Right lung (tissue), 5 donors: Measurements from ENCODE around the gene DPY19L3. TPM values are rescaled to one million over a fixed set of nuclear protein-coding genes. Genes with fewer than 3 reads are reported as not detected.
"Not testable (repeated sequence)": the region's sequence is repeated elsewhere in the genome, so short reads cannot be mapped to it uniquely, and the experiment has no call there.

Source experiments
- DNase-seq, 2 donors: peaks; one replicate each; pipeline ENCODE4 v3.0.0-alpha.2; 2013
- polyA plus RNA-seq, 5 donors: library from polyadenylated mRNA; unstranded; fragments of 120-200 nt; gene quantifications; one replicate each; pipeline versions ENCODE4 v1.2.1 to v1.2.3, GENCODE V29; 2013; ENCODE audit warnings: inconsistent platforms in 1 of 5, low replicate concordance in 1 of 5; ENCODE audit not compliant: insufficient read length in 5 of 5, insufficient read depth in 1 of 5

The DPY19L3 gene
- polyA plus RNA-seq, 5 donors = 49.8 to 84.9 (median 67.1) TPM

- no peak for DNase-seq
These were observed 22.0 kb downstream of the DPY19L3 start for GRCh38 chr19:32427536-32427935.

GRCh38 chr19:32436692-32437091, 31.1 kb downstream of the DPY19L3 start:
- DNase-seq = no peak

- DNase-seq = no peak
These were observed 31.5 kb downstream of the DPY19L3 start for GRCh38 chr19:32437096-32437495.

DNA sequence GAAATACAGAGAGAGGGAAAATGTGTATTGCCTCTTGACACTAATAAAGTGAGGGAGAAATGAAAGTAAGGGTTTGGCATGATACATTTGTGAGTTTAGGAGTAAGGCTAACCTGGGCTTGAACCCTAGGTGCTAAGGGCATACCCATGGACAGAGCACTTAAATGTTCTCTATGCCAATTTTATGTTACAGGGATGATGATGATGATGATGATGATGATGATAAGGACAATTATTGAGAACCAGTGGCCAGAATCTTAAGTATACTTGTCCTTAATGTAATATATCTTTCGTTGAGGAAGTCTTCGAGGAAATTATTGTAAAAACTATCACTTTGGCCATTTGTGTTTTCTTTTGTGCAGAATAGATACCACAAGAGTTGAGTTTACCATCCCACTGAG, 33.2 kb downstream of the DPY19L3 start:
- no peak for DNase-seq

DNA sequence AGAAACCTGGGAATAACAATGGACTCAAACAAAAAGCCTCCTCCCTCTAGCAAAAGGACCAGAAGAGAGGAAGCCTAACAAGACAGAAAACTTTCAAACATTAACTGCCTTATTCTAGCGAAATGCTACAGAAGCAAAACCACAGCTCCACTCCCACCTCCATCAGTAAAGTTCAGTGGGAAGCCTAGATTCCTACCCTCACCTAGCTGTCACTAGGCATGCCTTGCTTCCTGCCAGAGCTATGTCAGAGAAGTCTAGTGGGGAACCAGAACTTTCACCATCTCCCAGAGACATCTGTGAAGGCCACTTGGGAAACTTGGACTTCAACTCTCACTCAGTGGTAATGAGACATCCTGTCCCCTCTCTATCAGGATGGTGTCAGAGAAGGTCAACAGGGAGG, 37.1 kb downstream of the DPY19L3 start:
- no peak for DNase-seq

DNA sequence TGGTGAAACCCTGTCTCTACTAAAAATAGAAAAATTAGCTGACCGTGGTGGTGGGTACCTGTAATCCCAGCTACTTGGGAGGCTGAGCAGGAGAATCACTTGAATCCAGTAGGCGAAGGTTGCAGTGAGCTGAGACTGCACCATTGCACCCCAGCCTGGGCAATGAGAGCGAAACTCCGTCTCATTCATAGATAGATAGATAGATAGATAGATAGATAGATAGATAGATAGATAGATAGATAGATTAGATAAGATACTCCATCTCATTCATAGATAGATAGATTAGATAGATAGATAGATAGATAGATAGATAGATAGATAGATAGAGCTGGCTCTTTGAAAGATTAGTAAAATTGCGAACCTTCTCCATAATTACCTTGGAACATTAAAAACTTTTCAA, 42.0 kb downstream of the DPY19L3 start:
- DNase-seq = not testable (repeated sequence)

GRCh38 chr19:32448026-32448425, 42.5 kb downstream of the DPY19L3 start:
- DNase-seq = no peak

DNA sequence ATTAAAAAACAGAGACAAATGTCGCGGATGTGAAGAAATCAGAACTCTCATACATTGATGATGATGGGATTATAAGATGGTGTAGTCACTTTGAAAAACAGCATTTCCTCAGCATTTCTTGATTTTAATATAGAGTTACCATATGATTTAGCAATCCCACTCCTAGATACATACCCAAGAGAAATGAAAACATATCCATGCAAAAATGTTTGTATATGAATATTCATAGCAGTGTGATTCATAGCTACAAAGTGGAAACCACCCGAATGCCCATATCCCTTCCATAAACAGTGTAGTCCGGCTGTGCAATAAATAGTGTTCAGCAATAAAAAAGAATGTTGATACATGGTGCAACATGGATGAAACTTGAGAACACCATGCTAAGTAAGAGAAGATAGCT, 44.6 kb downstream of the DPY19L3 start:
- DNase-seq = no peak

GRCh38 chr19:32453736-32454135, 48.2 kb downstream of the DPY19L3 start:
- no peak for DNase-seq

DNA sequence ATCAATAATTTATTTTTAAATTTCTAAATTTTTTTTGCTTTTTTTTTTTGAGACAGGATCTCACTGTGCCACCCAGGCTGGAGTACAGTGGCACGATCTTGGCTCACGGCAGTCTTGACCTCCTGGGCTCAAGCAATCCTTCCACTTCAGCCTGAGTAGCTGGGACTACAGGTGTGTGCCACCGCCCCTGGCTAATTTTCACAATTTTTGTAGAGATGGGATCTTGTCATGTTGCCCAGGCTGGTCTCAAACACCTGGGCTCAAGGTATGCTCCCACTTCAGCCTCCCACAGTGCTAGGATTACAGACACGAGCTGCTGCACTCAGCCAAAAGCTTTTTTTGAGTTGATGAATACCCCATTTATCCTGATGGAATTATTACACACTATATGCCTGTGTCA, 50.8 kb downstream of the DPY19L3 start:
- DNase-seq = no peak

DNA sequence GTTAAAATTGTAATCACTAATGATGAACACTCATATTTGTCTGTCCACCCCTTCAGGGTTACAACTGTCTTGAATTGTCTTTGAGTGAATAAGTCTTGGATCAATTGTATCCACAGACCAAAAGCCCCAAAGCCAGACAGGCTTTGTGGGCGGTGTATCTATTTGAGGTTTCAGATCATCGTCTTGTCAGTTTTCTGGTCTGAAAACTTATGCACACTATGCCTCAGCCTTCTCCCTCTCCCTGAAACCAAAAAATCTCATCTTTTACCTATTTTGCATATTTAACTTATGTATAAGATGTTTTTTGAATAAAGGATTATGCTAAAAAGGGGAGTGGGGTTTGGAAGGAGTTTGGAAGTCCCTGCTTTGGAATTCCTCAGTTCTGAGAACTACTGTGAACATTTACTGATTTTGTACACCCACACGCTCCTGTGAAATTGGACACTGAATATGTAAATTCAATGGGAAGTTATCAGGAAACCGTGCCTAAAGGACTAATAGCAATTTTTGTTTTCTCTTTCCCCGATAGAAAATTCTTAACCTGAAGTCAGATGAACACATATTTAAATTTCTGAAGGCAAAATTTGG, 52.1 kb downstream of the DPY19L3 start:
- DNase-seq = no peak

GRCh38 chr19:32458500-32459123, 53.0 kb downstream of the DPY19L3 start:
- no peak for DNase-seq

- no peak for DNase-seq
These were observed 53.8 kb downstream of the DPY19L3 start for GRCh38 chr19:32459204-32459865.

- DNase-seq = no peak
These were observed 54.9 kb downstream of the DPY19L3 start for GRCh38 chr19:32460476-32460875.

- no peak for DNase-seq
These were observed 58.7 kb downstream of the DPY19L3 start for GRCh38 chr19:32464279-32464678.

GRCh38 chr19:32465176-32465575, 59.6 kb downstream of the DPY19L3 start:
- DNase-seq = no peak

DNA sequence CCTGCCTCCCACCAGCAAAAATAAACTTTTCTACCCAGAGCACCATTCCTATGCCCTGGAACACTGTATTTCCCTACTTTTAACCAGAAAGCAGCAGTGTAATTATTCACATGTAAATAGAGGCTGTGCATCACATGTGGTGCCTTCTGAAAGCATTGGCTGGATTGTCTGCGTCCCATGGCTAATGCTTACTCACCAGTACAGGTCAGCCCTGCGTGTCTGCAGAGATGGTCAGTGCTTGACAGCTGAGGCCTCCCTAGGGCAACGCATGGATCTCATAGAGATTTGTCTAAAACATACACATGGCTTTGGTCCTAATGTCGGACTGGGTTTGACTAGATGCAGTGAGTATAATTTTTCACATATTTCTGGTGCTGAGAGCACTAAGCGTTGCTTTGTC, 64.2 kb downstream of the DPY19L3 start:
- DNase-seq = no peak

- no peak for DNase-seq
These were observed 65.5 kb downstream of the DPY19L3 start for GRCh38 chr19:32471095-32471494.

- no peak for DNase-seq
These were observed 66.2 kb downstream of the DPY19L3 start for GRCh38 chr19:32471811-32472210.

GRCh38 chr19:32475141-32476031, 69.8 kb downstream of the DPY19L3 start:
- DNase-seq = no peak

- DNase-seq = no peak
These were observed 70.4 kb downstream of the DPY19L3 start for GRCh38 chr19:32476032-32476350.

DNA sequence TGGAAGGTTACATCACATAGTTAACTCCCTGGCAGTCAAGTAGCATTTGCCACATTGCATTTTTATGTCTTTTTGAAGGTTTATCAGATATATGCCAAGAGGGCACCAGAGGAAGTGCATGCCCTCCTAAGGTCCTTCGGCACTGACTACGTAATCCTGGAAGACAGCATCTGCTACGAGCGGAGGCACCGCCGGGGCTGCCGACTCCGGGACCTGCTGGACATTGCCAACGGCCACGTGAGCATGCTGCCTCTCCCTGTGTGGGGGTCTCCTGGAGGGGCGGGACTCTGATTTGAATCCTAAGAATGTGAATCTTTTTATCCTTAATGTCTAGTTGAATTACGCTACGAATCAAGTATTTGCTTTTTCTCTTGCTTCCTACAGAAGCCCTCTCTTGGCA, 74.8 kb downstream of the DPY19L3 start:
- no peak for DNase-seq

- DNase-seq = no peak
These were observed 78.0 kb downstream of the DPY19L3 start for GRCh38 chr19:32483574-32483973.
